GM10847 (cell line): ENCODE results near the gene LSM14A.

Source experiments
- POLR2A ChIP-seq: IDR thresholded peaks from 2 replicates; pipeline ENCODE4 v1.6.1; 2011; ENCODE audit not compliant: insufficient read length; ENCODE audit errors: extremely low read depth

LSM14A gene

GRCh38 chr19:34236035-34236987 lies 64.0 kb downstream of the LSM14A start:
- no peak for TF ChIP-seq POLR2A

- no peak for TF ChIP-seq POLR2A
Observed at GRCh38 chr19:34237283-34237682, 65.0 kb downstream of the LSM14A start.

GRCh38 chr19:34237939-34238338 lies 65.6 kb downstream of the LSM14A start:
- no peak for TF ChIP-seq POLR2A

GRCh38 chr19:34241513-34242337 lies 69.4 kb downstream of the LSM14A start:
- TF ChIP-seq POLR2A, result no peak

GRCh38 chr19:34243876-34244578 lies 71.7 kb downstream of the LSM14A start:
- TF ChIP-seq POLR2A, result no peak

GRCh38 chr19:34244611-34245299 lies 72.5 kb downstream of the LSM14A start:
- no peak for TF ChIP-seq POLR2A

GRCh38 chr19:34246340-34246739 lies 74.0 kb downstream of the LSM14A start:
- no peak for TF ChIP-seq POLR2A

GRCh38 chr19:34248941-34249340 lies 76.6 kb downstream of the LSM14A start:
- no peak for TF ChIP-seq POLR2A

- peak; percentile 71 for TF ChIP-seq POLR2A
Observed at GRCh38 chr19:34254046-34254697, 81.9 kb downstream of the LSM14A start, which contains the start of gene GARRE1. Gene GARRE1 (plus strand): TSS chr19:34254554. CDS start chr19:34300474, 45,920 bp downstream.

- no peak for TF ChIP-seq POLR2A
Observed at GRCh38 chr19:34254698-34255432, 82.6 kb downstream of the LSM14A start.

- no peak for TF ChIP-seq POLR2A
Observed at GRCh38 chr19:34255546-34255945, 83.2 kb downstream of the LSM14A start.

GRCh38 chr19:34256835-34257558 lies 84.7 kb downstream of the LSM14A start:
- no peak for TF ChIP-seq POLR2A

- no peak for TF ChIP-seq POLR2A
Observed at GRCh38 chr19:34257559-34257924, 85.2 kb downstream of the LSM14A start.
